ENCODE results near the gene ARV1.

Gene ARV1

DNA sequence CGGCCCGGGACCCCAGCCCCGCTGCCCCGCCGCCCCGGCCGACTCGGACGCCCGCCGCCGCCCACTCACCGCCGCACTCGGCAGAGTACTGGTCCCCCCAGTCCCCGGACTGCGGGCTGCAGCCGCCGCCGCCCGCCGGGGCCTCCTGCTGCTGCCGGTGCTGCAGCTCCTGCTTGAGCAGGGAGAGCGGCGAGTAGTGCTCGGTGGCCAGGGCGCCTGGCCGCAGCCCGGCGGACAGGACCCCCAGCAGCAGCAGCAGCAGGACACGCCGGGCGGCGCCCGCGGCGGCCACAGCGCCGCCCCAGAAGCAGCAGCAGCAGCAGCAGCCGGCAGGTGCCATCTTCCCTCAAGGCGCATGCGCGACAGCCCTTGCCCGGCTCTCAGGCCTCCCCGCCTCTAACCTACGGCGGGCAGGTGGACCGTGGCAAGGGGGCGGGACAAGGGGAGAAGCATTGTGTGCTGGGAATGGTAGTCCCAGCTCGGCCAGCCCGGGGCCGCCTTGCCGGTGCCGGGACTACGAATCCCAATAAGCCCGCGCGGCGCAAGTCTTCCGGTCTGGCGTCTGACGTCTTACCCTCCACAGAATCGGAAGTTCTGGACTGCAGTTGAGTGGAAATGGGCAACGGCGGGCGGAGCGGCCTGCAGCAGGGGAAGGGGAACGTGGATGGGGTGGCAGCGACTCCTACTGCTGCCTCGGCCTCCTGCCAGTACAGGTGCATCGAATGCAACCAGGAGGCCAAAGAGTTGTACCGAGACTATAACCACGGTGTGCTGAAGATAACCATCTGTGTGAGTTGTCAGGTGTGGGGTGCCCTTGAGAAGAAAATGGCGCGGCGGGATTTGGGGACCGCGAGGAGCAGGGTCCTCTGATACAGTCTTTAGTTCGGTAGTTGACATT, at the start of gene ARV1, which contains the start of gene TTC13:
TSS of gene ARV1 (plus strand) at position 604 of the 898 bp plus-strand sequence. CDS start at position 616, 12 bp downstream.
TSS of gene TTC13 (minus strand) at position 371 of the 898 bp plus-strand sequence. CDS start at position 340, 31 bp downstream.
- DNase-seq: peak; percentile 97

DNA sequence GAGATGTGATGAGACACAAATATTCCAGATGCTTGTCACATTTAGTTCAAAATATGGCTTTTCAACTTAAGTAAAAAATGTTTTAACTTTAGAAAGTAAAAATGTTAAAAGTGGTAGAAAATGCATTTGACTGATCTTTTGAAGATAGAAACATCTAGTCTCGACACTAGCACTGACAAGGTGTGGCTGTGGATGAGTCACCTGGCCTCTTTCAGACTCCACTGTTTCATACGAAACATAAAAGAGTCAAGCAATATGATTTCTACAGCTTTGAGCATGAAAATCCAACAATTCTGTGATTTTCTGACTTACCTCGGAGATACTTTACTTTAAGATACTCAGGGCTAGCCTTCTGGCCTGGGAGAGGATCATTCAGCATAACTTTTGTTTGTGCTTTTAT, 47.9 kb upstream of the ARV1 start:
- DNase-seq: no peak

GRCh38 chr1:230935852-230936251, 43.0 kb upstream of the ARV1 start:
- no peak for DNase-seq

DNA sequence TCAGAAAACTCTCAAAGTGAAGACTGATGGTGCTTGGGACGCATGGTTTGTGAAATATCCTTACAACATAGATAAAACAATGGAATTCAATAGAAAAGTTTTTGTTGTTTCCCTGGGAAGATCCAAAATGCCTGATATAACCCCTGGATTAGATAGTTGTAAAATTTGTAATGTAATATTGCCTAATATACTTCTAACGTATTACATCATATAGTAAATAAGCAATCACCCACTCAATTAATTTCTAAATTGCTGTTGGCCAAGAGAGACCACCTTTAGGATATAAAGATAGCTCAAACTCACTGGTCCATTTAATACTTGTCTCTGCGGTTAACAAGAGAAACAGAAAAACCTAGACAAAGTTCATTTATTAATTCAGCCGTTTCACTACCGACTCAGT, 42.4 kb upstream of the ARV1 start:
- no peak for DNase-seq

DNA sequence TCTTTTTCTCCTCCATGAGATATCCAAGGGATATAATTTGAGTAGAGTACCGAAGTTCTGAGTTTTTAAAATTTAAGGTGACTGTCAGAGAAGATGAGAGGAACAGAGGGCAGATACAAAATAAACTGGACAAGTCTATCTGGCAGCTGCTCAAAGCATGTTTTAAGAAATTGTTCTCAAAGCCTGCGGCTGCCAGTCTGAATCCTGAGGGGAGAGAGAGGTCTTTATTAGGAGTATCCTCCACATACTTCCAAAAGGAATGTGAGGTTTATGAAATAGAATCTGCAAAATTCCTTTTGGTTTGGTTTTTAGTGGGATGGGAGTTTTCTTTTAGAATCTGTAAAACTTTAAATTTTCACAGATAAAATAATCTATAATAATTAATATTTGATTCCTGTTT, 41.5 kb upstream of the ARV1 start:
- peak; percentile 47 for DNase-seq

GRCh38 chr1:230938924-230939368, 39.9 kb upstream of the ARV1 start:
- DNase-seq: no peak

- DNase-seq: peak; percentile 15
Measured at GRCh38 chr1:230939806-230940489, 38.9 kb upstream of the ARV1 start.

DNA sequence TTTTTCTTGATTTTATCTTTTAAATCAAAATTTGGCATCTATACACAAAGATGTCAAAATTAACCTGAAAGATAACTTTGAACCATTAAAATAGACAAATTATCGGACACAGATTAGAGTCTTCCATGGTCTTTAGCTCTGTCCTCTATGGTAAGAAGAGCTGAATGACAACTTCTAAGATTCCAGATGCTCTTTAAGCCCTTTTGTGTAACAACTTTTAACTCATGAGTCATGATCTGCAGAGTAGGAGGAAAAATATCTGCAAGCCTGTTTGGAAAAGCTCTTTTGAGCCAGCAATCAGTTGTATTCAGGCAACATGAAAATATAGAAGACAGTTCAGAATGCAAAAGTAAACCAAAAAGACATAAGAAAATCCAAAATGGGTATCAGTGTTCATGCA, 38.0 kb upstream of the ARV1 start:
- peak; percentile 37 for DNase-seq

- DNase-seq: no peak
Measured at GRCh38 chr1:230943048-230943593, 35.8 kb upstream of the ARV1 start.

GRCh38 chr1:230948301-230948700, 30.6 kb upstream of the ARV1 start:
- DNase-seq: no peak

GRCh38 chr1:230948903-230949302, 30.0 kb upstream of the ARV1 start:
- DNase-seq: no peak

DNA sequence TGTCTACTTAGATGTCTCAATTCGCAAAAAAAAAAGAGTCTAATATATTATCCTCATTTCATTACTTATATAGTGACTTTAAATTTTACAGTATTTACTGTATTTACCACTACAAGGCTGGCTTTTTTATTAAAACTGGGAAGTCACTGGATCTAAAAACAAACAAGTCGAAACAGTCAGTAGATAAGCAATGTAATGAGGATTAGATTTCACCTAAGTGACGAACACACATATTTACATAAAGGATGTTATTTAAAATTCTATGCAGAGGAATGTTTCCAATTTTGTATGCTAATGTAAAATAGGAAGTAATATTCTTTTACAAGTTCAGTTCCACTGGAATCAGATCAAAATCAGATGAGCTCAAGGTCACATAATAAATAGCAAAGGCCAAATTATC, 28.5 kb upstream of the ARV1 start:
- DNase-seq: no peak

- DNase-seq: no peak
Measured at GRCh38 chr1:230957580-230957989, 21.3 kb upstream of the ARV1 start.

DNA sequence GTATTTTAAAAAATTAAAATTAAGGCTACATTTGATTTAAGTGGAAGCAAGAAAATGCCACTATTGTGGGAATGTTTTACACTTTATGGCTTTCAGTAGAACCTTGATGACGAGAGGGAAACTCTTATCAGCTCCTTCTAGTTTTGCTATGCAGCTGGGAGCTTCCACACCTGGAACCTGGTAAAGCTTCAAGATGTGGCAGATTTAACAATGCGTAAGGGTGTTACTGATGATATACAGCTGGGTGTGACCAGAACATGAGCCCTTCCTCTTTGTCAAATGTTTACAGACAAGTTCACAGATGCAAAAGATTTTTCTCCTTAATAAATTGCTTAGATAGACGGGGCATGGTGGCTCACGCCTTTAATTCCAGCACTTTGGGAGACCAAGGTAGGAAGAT, 20.5 kb upstream of the ARV1 start:
- DNase-seq: no peak

- DNase-seq: no peak
Measured at GRCh38 chr1:230964896-230965295, 14.0 kb upstream of the ARV1 start.

DNA sequence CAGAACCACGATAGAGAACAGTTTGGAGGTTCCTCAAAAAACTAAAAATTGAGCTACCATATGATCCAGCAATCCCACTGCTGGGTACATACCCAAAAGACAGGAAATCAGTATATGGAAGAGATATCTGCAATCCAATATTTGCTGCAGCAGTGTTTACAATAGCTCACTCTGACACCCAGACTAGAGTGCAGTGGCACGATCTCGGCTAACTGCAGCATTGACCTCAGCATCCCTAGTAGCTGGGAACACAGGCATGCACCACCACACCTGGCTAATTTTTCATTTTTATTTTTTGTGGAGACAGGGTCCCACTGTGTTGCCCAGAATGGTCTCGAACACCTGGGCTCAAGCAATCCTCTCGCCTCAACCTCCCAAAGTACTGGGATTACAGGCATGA, 13.4 kb upstream of the ARV1 start:
- DNase-seq: no peak

DNA sequence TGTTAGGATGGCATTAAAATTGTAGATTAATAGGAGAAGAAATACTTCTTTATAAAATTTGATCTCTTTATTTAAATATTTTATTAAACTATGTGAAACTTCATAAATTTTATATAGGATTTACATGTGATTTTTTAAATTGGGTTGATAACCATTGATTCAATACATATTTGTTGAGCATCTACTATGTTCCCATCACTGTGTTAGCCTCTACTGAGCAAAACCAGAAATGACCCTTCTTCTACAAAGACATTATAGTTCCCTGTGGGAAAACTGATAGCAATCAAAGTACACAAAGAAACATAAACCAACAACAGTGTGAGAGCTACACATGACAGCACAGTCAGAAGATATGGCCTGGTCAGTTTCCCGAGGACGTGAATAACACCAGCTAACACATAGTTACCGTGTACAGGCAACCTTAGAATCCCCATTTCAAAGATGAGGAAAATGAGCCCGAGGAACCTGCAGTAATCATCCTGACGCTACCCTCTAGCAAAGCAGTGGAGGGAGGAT, 12.5 kb upstream of the ARV1 start:
- DNase-seq: no peak

DNA sequence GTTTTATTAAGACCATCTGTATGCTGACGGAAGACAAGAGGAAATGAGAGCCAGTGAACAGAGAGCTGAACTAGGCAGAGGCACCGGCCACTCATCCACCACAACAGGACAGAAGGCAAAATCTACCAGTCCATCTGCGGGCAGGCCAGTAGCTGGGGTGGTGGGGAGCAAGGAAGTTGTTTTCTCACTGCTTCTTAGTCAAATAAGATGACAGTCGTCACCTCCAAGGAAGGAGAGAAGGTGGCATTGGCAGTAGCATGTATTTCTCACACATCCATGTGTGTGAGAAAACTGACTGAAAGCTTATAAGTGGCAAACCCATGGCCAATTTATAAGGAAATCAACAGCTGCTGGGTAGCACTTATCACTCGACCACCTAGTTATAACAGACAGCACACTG, 8.5 kb upstream of the ARV1 start:
- no peak for DNase-seq

DNA sequence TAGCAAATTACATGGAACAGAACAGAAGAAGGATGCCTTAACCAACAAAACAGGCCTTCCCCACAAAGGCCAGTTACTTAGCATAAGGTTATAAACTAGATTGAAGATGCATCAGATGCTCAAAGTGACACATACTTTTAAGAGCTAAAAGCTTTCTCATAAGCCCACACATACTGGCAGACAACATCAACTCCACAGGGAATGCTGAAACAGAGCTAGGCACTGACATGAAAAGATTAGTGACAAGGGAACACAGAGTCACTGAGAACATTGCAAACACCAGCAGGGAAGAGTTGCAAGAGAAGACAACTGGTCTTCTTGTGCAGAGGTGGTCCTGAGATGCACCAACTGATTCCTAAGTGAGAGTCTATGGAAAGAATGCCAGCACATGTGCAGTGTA, 7.1 kb upstream of the ARV1 start:
- no peak for DNase-seq

DNA sequence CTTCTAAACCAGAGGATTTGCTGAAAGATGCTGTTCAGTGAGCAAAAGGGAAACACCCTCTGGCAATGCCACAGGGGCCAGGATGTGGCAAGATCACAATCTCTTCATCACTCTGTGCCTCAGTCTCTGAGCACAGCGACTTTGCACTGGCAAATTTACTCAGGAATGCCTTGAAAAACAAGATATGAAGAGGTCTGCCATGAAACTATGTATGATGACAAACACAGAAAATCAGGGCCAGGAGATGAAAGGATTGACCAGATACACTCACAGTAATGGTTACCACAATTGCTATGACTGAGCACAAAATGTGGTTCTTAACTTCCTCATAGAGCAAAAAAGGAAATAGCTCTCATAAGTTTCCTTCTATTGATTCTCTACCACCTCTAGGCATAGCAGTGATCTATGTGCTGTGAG, 6.0 kb upstream of the ARV1 start:
- DNase-seq: peak; percentile 46

DNA sequence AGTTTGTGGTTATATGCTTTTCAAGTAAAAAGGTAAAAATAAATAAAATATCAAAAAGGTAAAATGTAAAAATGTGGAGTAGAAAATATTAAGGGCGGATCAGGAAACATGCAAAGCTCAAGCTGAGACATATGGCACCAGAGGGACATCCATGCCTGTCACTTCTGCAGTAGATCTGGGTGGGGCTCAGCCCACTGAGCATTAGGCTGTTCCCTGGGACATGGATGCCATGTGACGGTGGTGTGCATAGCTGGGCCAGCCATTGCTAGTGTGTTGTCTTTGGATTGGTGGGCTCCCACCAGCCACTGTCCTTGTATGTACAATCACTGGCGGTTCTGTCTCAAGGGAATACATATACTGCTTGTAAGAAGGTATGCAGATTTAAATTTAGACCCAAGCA, 3.3 kb upstream of the ARV1 start:
- no peak for DNase-seq

DNA sequence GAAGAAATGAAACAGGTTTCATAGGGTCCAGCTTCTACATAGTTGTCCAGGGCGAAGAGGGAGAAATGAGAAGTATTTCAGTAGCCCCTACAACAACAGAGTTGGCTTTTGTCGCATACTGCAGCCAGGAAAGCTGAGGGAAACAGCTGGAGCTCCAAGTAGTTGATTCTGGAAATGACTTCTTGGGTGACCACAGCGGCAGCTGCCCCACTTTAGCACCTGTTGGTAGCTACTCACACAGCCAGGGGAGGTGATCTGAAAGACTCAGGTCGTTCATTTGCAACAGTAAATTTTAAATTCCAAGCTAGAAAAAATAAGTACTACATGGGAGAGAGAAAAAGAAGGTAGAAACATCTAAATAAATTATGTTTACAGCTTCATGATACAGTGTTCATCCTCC, 2.5 kb upstream of the ARV1 start:
- DNase-seq: no peak
